ENCODE measurements around the gene GBE1.

GBE1 gene

GRCh38 chr3:81726132-81726531, 35.3 kb downstream of the GBE1 start:
- Histone ChIP-seq H3K27me3 (ENCODE audit: insufficient read depth, poor library complexity, severe bottlenecking) (no peaks in the 10 kb centered on the region), H3K4me3 (replicated peaks; ENCODE audit: insufficient read depth, low read length) (no peak overlapping the region), H3K27ac (replicated peaks) (no peak overlapping the region)
- no peak for TF ChIP-seq SPI1 (IDR thresholded peaks at IDR 0.05; ENCODE audit: borderline replicate concordance, low read depth)
- TF ChIP-seq CTCF (IDR thresholded peaks at IDR 0.05; ENCODE audit: insufficient read depth, low read length) = no peak
- no peak for TF ChIP-seq POLR2AphosphoS5 (IDR thresholded peaks at IDR 0.05; ENCODE audit: low read depth)
- TF ChIP-seq REST (IDR thresholded peaks at IDR 0.05; ENCODE audit: insufficient replicate concordance, low read depth) = no peak
- no peak for TF ChIP-seq GABPA (IDR thresholded peaks at IDR 0.05; ENCODE audit: low read depth)
- no peak for DNase-seq (ENCODE audit: low read depth in 1 of 2, low spot score in 1 of 2)

GRCh38 chr3:81723732-81724313, 37.6 kb downstream of the GBE1 start:
- Histone ChIP-seq H3K27ac (replicated peaks) (no peak overlapping the region), H3K4me3 (replicated peaks; ENCODE audit: insufficient read depth, low read length) (no peak overlapping the region), H3K27me3 (ENCODE audit: insufficient read depth, poor library complexity, severe bottlenecking) (no peaks in the 10 kb centered on the region)
- no peak for TF ChIP-seq CTCF (IDR thresholded peaks at IDR 0.05; ENCODE audit: insufficient read depth, low read length)
- TF ChIP-seq SPI1 (IDR thresholded peaks at IDR 0.05; ENCODE audit: borderline replicate concordance, low read depth) = no peak
- TF ChIP-seq POLR2AphosphoS5 (IDR thresholded peaks at IDR 0.05; ENCODE audit: low read depth) = no peak
- TF ChIP-seq GABPA (IDR thresholded peaks at IDR 0.05; ENCODE audit: low read depth) = no peak
- no peak for TF ChIP-seq REST (IDR thresholded peaks at IDR 0.05; ENCODE audit: insufficient replicate concordance, low read depth)
- DNase-seq (ENCODE audit: low read depth in 1 of 2, low spot score in 1 of 2) = no peak

- Histone ChIP-seq H3K27me3 (ENCODE audit: insufficient read depth, poor library complexity, severe bottlenecking) (no peaks in the 10 kb centered on the region), H3K27ac (replicated peaks) (no peak overlapping the region), H3K4me3 (replicated peaks; ENCODE audit: insufficient read depth, low read length) (no peak overlapping the region)
- no peak for DNase-seq (ENCODE audit: low read depth in 1 of 2, low spot score in 1 of 2)
- no peak for TF ChIP-seq POLR2AphosphoS5 (IDR thresholded peaks at IDR 0.05; ENCODE audit: low read depth)
- no peak for TF ChIP-seq REST (IDR thresholded peaks at IDR 0.05; ENCODE audit: insufficient replicate concordance, low read depth)
- no peak for TF ChIP-seq SPI1 (IDR thresholded peaks at IDR 0.05; ENCODE audit: borderline replicate concordance, low read depth)
- TF ChIP-seq CTCF (IDR thresholded peaks at IDR 0.05; ENCODE audit: insufficient read depth, low read length) = no peak
- TF ChIP-seq GABPA (IDR thresholded peaks at IDR 0.05; ENCODE audit: low read depth) = no peak
Measured at GRCh38 chr3:81718311-81718710, 43.1 kb downstream of the GBE1 start.
